Chondrocyte (in vitro differentiated cells): ENCODE data around the gene ADGB. TPM values are rescaled to one million over a fixed set of nuclear protein-coding genes. Genes with fewer than 3 reads are reported as not detected.

ENCODE experiments used
- DNase-seq: peaks from one replicate; pipeline ENCODE4 v3.0.0; 2021; ENCODE audit warnings: mixed read lengths, low spot score
- H3K27ac Mint-ChIP-seq: one replicate; pipeline ENCODE4 v1.8.0; 2021; ENCODE audit warnings: mild to moderate bottlenecking, moderate library complexity, mixed read lengths; ENCODE audit not compliant: unreplicated experiment
- H3K27me3 Mint-ChIP-seq: 2 replicates; pipeline ENCODE4 v1.8.0; 2021; ENCODE audit warnings: low read depth, mixed read lengths
- H3K36me3 Mint-ChIP-seq: 2 replicates; pipeline ENCODE4 v1.8.0; 2021; ENCODE audit warnings: low read depth, mixed read lengths
- H3K4me1 Mint-ChIP-seq: 2 replicates; pipeline ENCODE4 v1.8.0; 2021; ENCODE audit warnings: low read depth, mild to moderate bottlenecking, mixed read lengths
- H3K4me3 Mint-ChIP-seq: one replicate; pipeline ENCODE4 v1.8.0; 2021; ENCODE audit warnings: mild to moderate bottlenecking, moderate library complexity, mixed read lengths; ENCODE audit not compliant: unreplicated experiment
- H3K9me3 Mint-ChIP-seq: 2 replicates; pipeline ENCODE4 v1.8.0; 2021; ENCODE audit warnings: low read depth, mixed read lengths
- CTCF ChIP-seq: fragments of 200-600 bp; sonication (generic); IDR thresholded peaks from 2 replicates; pipeline ENCODE4 v1.5.0; 2021; ENCODE audit warnings: antibody characterized with exemption, mild to moderate bottlenecking, moderate library complexity
- total RNA-seq: library from RNA; stranded (reverse); gene quantifications from 3 replicates; pipeline ENCODE4 v1.2.1, GENCODE V29; 2021

Gene ADGB
- total RNA-seq, 1 donor from 2014 or later, result not detected

GRCh38 chr6:146595972-146596731, 2.6 kb upstream of the ADGB start:
- Mint-ChIP-seq H3K36me3 (no peaks in the 10 kb centered on the region), H3K27me3 (peaks cover 8% of the 10 kb centered on the region), H3K9me3 (no peaks in the 10 kb centered on the region), H3K4me1 (peaks cover 10% of the 10 kb centered on the region), H3K27ac (no peak overlapping the region), H3K4me3 (no peak overlapping the region)
- DNase-seq, result no peak
- no peak for TF ChIP-seq CTCF

- TF ChIP-seq CTCF, result no peak
- no peak overlapping the region for H3K27ac Mint-ChIP-seq
- no peak overlapping the region for H3K4me3 Mint-ChIP-seq
These were observed 2.6 kb downstream of the ADGB start for GRCh38 chr6:146601352-146601751.

GRCh38 chr6:146602526-146602925, 3.8 kb downstream of the ADGB start:
- H3K36me3 Mint-ChIP-seq, result no peaks in the 10 kb centered on the region
- TF ChIP-seq CTCF, result no peak
- no peak overlapping the region for H3K27ac Mint-ChIP-seq
- H3K4me3 Mint-ChIP-seq, result no peak overlapping the region
- H3K27me3 Mint-ChIP-seq, result peaks cover 15% of the 10 kb centered on the region
- no peak for DNase-seq
- peaks cover 8% of the 10 kb centered on the region for H3K9me3 Mint-ChIP-seq
- peaks cover 10% of the 10 kb centered on the region for H3K4me1 Mint-ChIP-seq

More at GRCh38 chr6:146601352-146601751, 2.6 kb downstream of the ADGB start:
- Mint-ChIP-seq H3K4me1 (peaks cover 10% of the 10 kb centered on the region), H3K9me3 (no peaks in the 10 kb centered on the region), H3K27me3 (peaks cover 13% of the 10 kb centered on the region), H3K36me3 (no peaks in the 10 kb centered on the region)
- no peak for DNase-seq

- no peaks in the 10 kb centered on the region for H3K36me3 Mint-ChIP-seq
- peaks cover 15% of the 10 kb centered on the region for H3K9me3 Mint-ChIP-seq
- TF ChIP-seq CTCF, result no peak
- H3K27ac Mint-ChIP-seq, result no peak overlapping the region
- H3K4me1 Mint-ChIP-seq, result no peaks in the 10 kb centered on the region
- no peak overlapping the region for H3K4me3 Mint-ChIP-seq
- peaks cover 16% of the 10 kb centered on the region for H3K27me3 Mint-ChIP-seq
- no peak for DNase-seq
These were observed 15.2 kb downstream of the ADGB start for GRCh38 chr6:146613947-146614346.

- H3K27me3 Mint-ChIP-seq, result peaks cover 18% of the 10 kb centered on the region
- DNase-seq, result no peak
- no peak overlapping the region for H3K4me3 Mint-ChIP-seq
- H3K36me3 Mint-ChIP-seq, result no peaks in the 10 kb centered on the region
- no peaks in the 10 kb centered on the region for H3K4me1 Mint-ChIP-seq
- H3K27ac Mint-ChIP-seq, result no peak overlapping the region
- no peak for TF ChIP-seq CTCF
- H3K9me3 Mint-ChIP-seq, result peaks cover 34% of the 10 kb centered on the region
These were observed 21.9 kb downstream of the ADGB start for GRCh38 chr6:146620655-146621054.
